ENCODE results near the gene PEX11A.

GRCh38 chr15:89695198-89695597, 4.6 kb upstream of the PEX11A start:
- TF ChIP-seq EHF (CRISPR knock-in tag; IDR thresholded peaks at IDR 0.05) (no peak), KDM5A (IDR thresholded peaks at IDR 0.05) (no peak), KDM1A (IDR thresholded peaks at IDR 0.05; ENCODE audit: low read depth) (no peak), CTCF (IDR thresholded peaks at IDR 0.05) (no peak), RAD21 (conservative IDR thresholded peaks at IDR 0.05 in 1 of 2, IDR thresholded peaks at IDR 0.05 in 1 of 2) (no peak), POLR2AphosphoS2 (conservative IDR thresholded peaks at IDR 0.05; ENCODE audit: low read length) (no peak), RFX5 (IDR thresholded peaks at IDR 0.05) (no peak), POLR2A (IDR thresholded peaks at IDR 0.05; ENCODE audit: low read length) (no peak), ESRRA (IDR thresholded peaks at IDR 0.05; ENCODE audit: borderline replicate concordance, low read length) (no peak), JUN (IDR thresholded peaks at IDR 0.05) (no peak), RCOR1 (IDR thresholded peaks at IDR 0.05; ENCODE audit: low read depth, low read length) (no peak)
